ENCODE results near the gene ZBTB44. TPM values are rescaled to one million over a fixed set of nuclear protein-coding genes. Genes with fewer than 3 reads are reported as not detected.
"Not testable (repeated sequence)": the region's sequence is repeated elsewhere in the genome, so short reads cannot be mapped to it uniquely, and the experiment has no call there.

The ZBTB44 gene
- total and polyA plus RNA-seq, 8 donors: 34.1 to 53.7 (median 42.7) TPM

DNA sequence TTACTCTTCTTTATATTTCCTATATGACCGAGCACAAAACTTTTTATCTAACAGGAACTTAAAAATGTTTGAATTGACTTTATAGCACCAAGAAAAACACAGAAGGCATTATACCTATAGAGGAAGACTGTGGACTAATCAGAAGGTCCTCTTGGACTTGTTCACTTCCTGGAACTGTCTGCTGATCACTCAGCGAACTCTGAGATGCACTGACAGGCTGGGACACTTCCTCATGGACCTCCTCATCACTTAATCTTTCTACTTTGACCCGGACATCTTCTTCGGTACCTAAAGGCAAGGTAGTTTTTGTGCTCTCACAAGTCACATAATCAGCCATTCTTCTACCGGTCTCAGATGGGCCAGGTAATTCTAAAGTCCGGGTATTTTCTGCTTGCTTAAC, 54.0 kb downstream of the ZBTB44 start:
- ATAC-seq (no peak), DNase-seq (no peak)
- Histone ChIP-seq H3K9me3 (peaks cover 0 to 4% of the 10 kb centered on the region in 2 donors), H3K4me3 (no peak overlapping the region), H3K36me3 (peaks cover 0 to 20% of the 10 kb centered on the region in 2 donors), H3K27ac (no peak overlapping the region), H3K27me3 (no peaks in the 10 kb centered on the region), H3K4me1 (no peaks in the 10 kb centered on the region)
- intact Hi-C loops (cut with DNase I): no loop called here
- TF ChIP-seq, protein P1, sequence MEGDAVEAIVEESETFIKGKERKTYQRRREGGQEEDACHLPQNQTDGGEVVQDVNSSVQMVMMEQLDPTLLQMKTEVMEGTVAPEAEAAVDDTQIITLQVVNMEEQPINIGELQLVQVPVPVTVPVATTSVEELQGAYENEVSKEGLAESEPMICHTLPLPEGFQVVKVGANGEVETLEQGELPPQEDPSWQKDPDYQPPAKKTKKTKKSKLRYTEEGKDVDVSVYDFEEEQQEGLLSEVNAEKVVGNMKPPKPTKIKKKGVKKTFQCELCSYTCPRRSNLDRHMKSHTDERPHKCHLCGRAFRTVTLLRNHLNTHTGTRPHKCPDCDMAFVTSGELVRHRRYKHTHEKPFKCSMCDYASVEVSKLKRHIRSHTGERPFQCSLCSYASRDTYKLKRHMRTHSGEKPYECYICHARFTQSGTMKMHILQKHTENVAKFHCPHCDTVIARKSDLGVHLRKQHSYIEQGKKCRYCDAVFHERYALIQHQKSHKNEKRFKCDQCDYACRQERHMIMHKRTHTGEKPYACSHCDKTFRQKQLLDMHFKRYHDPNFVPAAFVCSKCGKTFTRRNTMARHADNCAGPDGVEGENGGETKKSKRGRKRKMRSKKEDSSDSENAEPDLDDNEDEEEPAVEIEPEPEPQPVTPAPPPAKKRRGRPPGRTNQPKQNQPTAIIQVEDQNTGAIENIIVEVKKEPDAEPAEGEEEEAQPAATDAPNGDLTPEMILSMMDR (IDR thresholded peaks at IDR 0.05): no peak

DNA sequence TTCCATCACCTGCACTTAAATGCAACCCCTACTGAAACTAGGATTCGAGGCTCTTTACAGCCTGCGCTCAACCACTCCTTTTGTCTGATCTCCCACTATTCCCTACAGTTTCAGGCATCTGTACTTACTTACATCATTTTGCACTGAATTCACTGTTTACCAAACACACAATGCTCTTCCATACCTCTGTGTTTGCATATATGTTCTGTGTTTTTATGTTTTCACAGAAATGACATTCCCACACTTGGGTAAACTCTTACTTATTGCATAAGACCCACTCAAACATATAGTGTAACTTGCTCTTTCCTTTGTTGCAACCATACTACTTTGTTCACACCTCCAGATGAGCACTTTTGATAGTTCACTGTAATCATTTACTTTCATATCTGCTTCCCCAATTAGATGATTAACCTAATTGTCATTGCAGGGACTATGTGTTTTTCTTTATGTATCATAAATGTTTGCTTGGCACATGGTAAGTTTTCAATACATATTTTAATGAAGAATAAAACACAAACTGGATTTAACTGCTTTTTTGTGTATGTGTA, 54.6 kb downstream of the ZBTB44 start:
- DNase-seq (no peak), ATAC-seq (no peak)
- Histone ChIP-seq H3K27ac (no peak overlapping the region), H3K27me3 (no peaks in the 10 kb centered on the region), H3K4me1 (no peaks in the 10 kb centered on the region), H3K4me3 (no peak overlapping the region), H3K9me3 (peaks cover 0 to 4% of the 10 kb centered on the region in 2 donors), H3K36me3 (peaks cover 0 to 20% of the 10 kb centered on the region in 2 donors)
- TF ChIP-seq, protein P1 (IDR thresholded peaks at IDR 0.05): no peak
- intact Hi-C loops (cut with DNase I): no loop called here

DNA sequence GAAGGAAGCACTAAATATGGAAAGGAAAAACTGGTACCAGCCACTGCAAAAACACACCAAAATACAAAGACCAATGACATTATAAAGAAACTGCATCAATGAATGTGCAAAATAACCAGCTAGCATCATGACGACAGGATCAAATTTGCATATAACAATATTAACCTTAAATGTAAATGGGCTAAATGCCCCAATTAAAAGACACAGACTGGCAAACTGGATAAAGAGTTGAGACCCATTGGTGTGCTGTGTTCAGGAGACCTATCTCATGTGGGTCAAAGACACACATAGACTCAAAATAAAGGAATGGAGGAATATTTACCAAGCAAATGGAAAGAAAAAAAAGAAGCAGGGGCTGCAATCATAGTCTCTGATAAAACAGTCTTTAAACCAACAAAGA, 63.0 kb downstream of the ZBTB44 start:
- ATAC-seq; H3K27ac ChIP-seq; intact Hi-C loops (cut with DNase I); DNase-seq; H3K36me3 ChIP-seq; H3K4me1 ChIP-seq; H3K9me3 ChIP-seq; H3K4me3 ChIP-seq; H3K27me3 ChIP-seq: not testable (repeated sequence)

DNA sequence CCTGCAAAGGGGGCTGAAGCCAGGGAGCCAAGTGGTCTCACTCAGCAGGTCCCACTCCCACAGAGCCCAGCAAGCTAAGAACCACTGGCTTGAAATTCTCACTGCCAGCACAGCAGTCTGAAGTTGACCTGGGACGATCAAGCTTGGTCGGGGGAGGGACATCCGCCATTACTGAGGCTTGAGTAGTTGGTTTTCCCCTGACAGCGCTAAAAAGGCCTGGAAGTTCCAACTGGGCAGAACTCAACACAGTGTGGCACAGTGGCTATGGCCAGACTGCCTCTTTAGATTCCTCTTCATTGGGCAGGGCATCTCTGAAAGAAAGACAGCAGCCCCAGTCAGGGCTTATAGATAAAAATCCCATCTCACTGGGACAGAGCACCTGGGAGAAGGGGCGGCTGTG, 64.8 kb downstream of the ZBTB44 start:
- H3K27me3 ChIP-seq; H3K4me3 ChIP-seq; intact Hi-C loops (cut with DNase I); H3K27ac ChIP-seq; H3K9me3 ChIP-seq; H3K4me1 ChIP-seq; ATAC-seq; H3K36me3 ChIP-seq; DNase-seq: not testable (repeated sequence)

DNA sequence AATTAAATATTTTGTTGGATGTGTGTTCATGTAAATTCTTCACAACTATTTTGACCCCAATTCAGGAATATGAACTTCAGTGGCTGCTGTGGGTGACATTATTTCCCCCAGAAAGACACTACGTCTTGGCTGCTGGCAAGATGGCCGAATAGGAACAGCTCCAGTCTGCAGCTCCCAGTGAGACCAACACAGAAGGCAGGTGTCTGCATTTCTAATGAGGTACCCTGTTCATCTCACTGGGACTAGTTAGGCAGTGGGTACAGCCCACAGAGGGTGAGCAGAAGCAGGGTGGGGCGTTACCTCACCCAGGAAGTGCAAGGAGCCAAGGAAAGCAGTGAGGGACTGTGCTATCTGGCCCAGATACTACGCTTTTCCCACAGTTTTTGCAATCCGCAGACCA, 65.3 kb downstream of the ZBTB44 start:
- no peak for ATAC-seq
- TF ChIP-seq, protein P1 (IDR thresholded peaks at IDR 0.05): no peak
- Histone ChIP-seq H3K9me3 (no peaks in the 10 kb centered on the region), H3K27ac (no peak overlapping the region), H3K4me3 (no peak overlapping the region), H3K36me3 (no peaks in the 10 kb centered on the region), H3K4me1 (no peaks in the 10 kb centered on the region), H3K27me3 (no peaks in the 10 kb centered on the region)
- DNase-seq: no peak
- intact Hi-C loops (cut with DNase I): no loop called here

DNA sequence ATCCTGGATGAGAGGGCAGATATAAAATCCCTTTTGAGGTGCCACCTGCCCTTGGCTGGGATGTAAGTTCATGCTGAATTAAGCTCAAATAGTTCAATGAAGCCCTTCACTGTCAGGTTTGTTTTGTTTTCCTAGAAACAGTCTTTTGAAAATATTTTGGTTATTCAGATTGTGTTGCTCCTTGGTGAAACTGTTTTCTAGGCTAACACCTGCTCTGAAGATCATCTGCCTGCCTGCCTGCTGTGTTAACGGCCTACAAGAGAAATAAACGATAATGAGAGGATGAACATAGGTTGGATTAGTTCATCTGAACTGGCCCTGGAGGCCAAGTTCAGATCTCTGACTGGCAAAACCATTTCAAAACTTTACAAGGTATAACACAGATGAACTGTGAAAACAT, 67.4 kb downstream of the ZBTB44 start:
- no peaks in the 10 kb centered on the region for H3K9me3 ChIP-seq
- no peaks in the 10 kb centered on the region for H3K36me3 ChIP-seq
- H3K27ac ChIP-seq: no peak overlapping the region
- intact Hi-C loops (cut with DNase I): no loop called here
- H3K4me3 ChIP-seq: no peak overlapping the region
- TF ChIP-seq, protein P1 (IDR thresholded peaks at IDR 0.05): no peak
- H3K27me3 ChIP-seq: no peaks in the 10 kb centered on the region
- H3K4me1 ChIP-seq: peaks cover 0 to 6% of the 10 kb centered on the region in 2 donors
- DNase-seq: no peak
- no peak for ATAC-seq

Data from left lung (tissue), 10 donors.